ENCODE data around the gene RHBDD1. TPM values are rescaled to one million over a fixed set of nuclear protein-coding genes. Genes with fewer than 3 reads are reported as not detected.

Gene RHBDD1
- total RNA-seq, 3 donors from 2014 or later: 17.9 to 46.2 (median 20.0) TPM

DNA sequence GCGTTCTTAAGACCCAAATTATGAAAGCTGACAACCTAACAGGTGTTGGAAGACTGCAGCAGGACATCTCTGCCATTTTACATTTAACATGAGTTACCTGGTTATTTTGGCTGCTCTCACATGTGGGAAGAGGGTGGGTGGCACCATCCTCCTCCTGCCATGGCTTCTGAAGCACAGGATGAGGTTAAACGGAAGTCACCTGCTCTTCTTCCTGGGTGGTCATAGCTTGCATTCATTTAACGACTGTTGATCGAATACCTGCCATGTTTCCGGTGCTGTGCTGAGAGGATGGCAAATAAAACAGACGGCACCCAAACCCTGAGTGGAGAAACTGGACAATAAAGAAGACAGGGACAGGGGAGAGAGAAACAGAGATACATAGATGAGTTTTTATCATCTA is 118.0 kb downstream of the RHBDD1 start:
- Histone ChIP-seq H3K4me1 (no peaks in the 10 kb centered on the region), H3K27ac (no peak overlapping the region), H3K9me3 (no peaks in the 10 kb centered on the region), H3K27me3 (no peaks in the 10 kb centered on the region), H3K36me3 (no peaks in the 10 kb centered on the region), H3K4me3 (no peak overlapping the region)
- no peak for TF ChIP-seq POLR2AphosphoS5 (IDR thresholded peaks at IDR 0.05)
- TF ChIP-seq, protein P1, sequence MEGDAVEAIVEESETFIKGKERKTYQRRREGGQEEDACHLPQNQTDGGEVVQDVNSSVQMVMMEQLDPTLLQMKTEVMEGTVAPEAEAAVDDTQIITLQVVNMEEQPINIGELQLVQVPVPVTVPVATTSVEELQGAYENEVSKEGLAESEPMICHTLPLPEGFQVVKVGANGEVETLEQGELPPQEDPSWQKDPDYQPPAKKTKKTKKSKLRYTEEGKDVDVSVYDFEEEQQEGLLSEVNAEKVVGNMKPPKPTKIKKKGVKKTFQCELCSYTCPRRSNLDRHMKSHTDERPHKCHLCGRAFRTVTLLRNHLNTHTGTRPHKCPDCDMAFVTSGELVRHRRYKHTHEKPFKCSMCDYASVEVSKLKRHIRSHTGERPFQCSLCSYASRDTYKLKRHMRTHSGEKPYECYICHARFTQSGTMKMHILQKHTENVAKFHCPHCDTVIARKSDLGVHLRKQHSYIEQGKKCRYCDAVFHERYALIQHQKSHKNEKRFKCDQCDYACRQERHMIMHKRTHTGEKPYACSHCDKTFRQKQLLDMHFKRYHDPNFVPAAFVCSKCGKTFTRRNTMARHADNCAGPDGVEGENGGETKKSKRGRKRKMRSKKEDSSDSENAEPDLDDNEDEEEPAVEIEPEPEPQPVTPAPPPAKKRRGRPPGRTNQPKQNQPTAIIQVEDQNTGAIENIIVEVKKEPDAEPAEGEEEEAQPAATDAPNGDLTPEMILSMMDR (IDR thresholded peaks at IDR 0.05): no peak
- intact Hi-C loops (cut with DNase I; ENCODE audit: low total_unique reads): no loop called here
- DNase-seq (ENCODE audit: low spot score in 2 of 2): no peak

DNA sequence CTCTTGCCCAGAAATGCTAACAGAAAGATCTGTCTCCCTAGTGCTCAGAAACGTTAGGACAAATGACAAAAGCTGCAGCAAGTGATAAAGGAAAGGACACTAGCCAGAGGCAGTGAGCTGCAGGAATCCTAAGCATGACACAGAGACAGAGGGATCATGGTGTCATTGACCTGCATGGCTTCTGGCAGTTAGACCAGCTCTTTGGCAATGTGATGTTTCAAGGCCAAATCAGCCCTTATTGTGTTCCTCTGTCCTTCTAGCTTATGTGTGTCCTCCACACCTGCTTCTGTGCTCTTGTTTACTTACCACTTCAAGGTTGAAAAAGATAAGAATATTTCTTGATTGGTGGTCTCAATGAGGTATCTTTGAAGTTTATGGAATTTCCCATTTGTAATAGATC is 120.8 kb downstream of the RHBDD1 start:
- Histone ChIP-seq H3K9me3 (no peaks in the 10 kb centered on the region), H3K36me3 (no peaks in the 10 kb centered on the region), H3K27me3 (no peaks in the 10 kb centered on the region), H3K27ac (no peak overlapping the region), H3K4me1 (no peaks in the 10 kb centered on the region), H3K4me3 (no peak overlapping the region)
- intact Hi-C loops (cut with DNase I; ENCODE audit: low total_unique reads): no loop called here
- no peak for DNase-seq (ENCODE audit: low spot score in 2 of 2)
- TF ChIP-seq POLR2AphosphoS5 (IDR thresholded peaks at IDR 0.05): no peak
- TF ChIP-seq, protein P1 (IDR thresholded peaks at IDR 0.05): no peak

- no peaks in the 10 kb centered on the region for H3K36me3 ChIP-seq
- H3K9me3 ChIP-seq: no peaks in the 10 kb centered on the region
- H3K4me3 ChIP-seq: no peak overlapping the region
- H3K27me3 ChIP-seq: no peaks in the 10 kb centered on the region
- no peak overlapping the region for H3K27ac ChIP-seq
- no peak for DNase-seq (ENCODE audit: low spot score in 2 of 2)
- no peaks in the 10 kb centered on the region for H3K4me1 ChIP-seq
- intact Hi-C loops (cut with DNase I; ENCODE audit: low total_unique reads): no loop called here
- TF ChIP-seq, protein P1 (IDR thresholded peaks at IDR 0.05): no peak
- TF ChIP-seq POLR2A (IDR thresholded peaks at IDR 0.05): no peak
Observed at GRCh38 chr2:226959418-226959817, 123.6 kb downstream of the RHBDD1 start.

DNA sequence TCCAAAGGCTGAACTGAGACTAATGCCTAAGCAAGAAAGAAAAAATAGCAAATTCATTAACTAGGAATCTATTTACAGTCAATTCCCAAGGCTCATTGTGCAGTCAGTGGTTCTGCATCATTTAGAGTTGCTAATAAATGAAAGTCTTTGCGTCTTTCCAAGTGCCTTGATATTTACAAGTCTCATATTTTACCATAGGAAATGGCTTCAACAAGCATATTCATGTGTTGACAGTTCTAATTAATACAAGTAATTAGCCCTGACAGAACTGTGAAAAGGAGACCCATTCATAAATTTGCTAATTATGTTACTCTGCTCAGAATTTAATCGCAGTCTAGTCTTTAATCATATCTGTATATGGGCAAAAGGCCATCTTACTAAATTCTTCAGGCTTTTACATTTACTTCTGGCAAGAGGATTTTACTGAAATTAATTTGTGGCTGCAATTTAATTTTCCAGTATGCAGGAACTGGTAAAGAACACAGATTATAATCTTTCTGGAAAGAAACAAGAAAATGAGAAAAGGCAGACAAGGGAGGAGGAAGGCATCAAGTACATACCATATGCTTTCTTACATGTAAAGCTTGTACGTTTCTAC is 126.4 kb downstream of the RHBDD1 start:
- Histone ChIP-seq H3K27ac (no peak overlapping the region), H3K27me3 (no peaks in the 10 kb centered on the region), H3K4me3 (no peak overlapping the region), H3K4me1 (no peaks in the 10 kb centered on the region), H3K9me3 (no peaks in the 10 kb centered on the region), H3K36me3 (no peaks in the 10 kb centered on the region)
- intact Hi-C loops (cut with DNase I; ENCODE audit: low total_unique reads): no loop called here
- TF ChIP-seq, protein P1 (IDR thresholded peaks at IDR 0.05): no peak
- TF ChIP-seq POLR2A (IDR thresholded peaks at IDR 0.05) (no peak), POLR2AphosphoS5 (IDR thresholded peaks at IDR 0.05) (no peak)
- DNase-seq (ENCODE audit: low spot score in 2 of 2): no peak

- DNase-seq (ENCODE audit: low spot score in 2 of 2): no peak
- no peak overlapping the region for H3K27ac ChIP-seq
- H3K4me3 ChIP-seq: no peak overlapping the region
- H3K9me3 ChIP-seq: no peaks in the 10 kb centered on the region
- H3K36me3 ChIP-seq: no peaks in the 10 kb centered on the region
- no peaks in the 10 kb centered on the region for H3K27me3 ChIP-seq
- TF ChIP-seq, protein P1 (IDR thresholded peaks at IDR 0.05): no peak
- TF ChIP-seq POLR2AphosphoS5 (IDR thresholded peaks at IDR 0.05) (no peak), POLR2A (IDR thresholded peaks at IDR 0.05) (no peak)
- intact Hi-C loops (cut with DNase I; ENCODE audit: low total_unique reads): no loop called here
- H3K4me1 ChIP-seq: no peaks in the 10 kb centered on the region
Observed at GRCh38 chr2:226963528-226963927, 127.7 kb downstream of the RHBDD1 start.

All from breast epithelium (tissue), 4 donors.